Measurements from ENCODE around the gene OR6S1.

OR6S1 gene

GRCh38 chr14:20632831-20633691, 8.4 kb downstream of the OR6S1 start:
- no peaks in the 10 kb centered on the region for H3K36me3 ChIP-seq (ENCODE audit: insufficient read depth)
- peak overlapping the region; percentile 67; the same call in 1 of the 2 replicates for H3K4me2 ChIP-seq
- H3K9ac ChIP-seq: no peak overlapping the region; the same call in 1 of the 2 replicates
- peak overlapping the region; percentile 16; the same call in 1 of the 2 replicates for H3K27ac ChIP-seq
- H3K27me3 ChIP-seq (ENCODE audit: insufficient read depth, low read depth): 0 out of 2 replicates have a peak, but pooled peaks cover under 1% of the 10 kb centered on the region
- peak overlapping the region; percentile 59; the same call in 1 of the 2 replicates for H2AFZ ChIP-seq (ENCODE audit: low read depth)
- no peaks in the 10 kb centered on the region for H3K79me2 ChIP-seq (ENCODE audit: insufficient read depth, low read depth)
- peaks cover 6% of the 10 kb centered on the region for H3K4me1 ChIP-seq (ENCODE audit: low read depth, poor library complexity, severe bottlenecking)
- H4K20me1 ChIP-seq (ENCODE audit: insufficient read depth): no peaks in the 10 kb centered on the region
- no peak overlapping the region for H3K4me3 ChIP-seq (IDR thresholded peaks at IDR 0.05; ENCODE audit: insufficient read depth, low read depth, low read length)
- no peak for TF ChIP-seq CTCF (conservative IDR thresholded peaks at IDR 0.05; ENCODE audit: low read depth, low read length)

GRCh38 chr14:20632448-20632830, 9.1 kb downstream of the OR6S1 start:
- H3K79me2 ChIP-seq (ENCODE audit: insufficient read depth, low read depth): no peaks in the 10 kb centered on the region
- peaks cover 11% of the 10 kb centered on the region for H3K4me1 ChIP-seq (ENCODE audit: low read depth, poor library complexity, severe bottlenecking)
- H3K27me3 ChIP-seq (ENCODE audit: insufficient read depth, low read depth): 0 out of 2 replicates have a peak, but pooled peaks cover 3% of the 10 kb centered on the region
- no peak overlapping the region for H3K4me3 ChIP-seq (IDR thresholded peaks at IDR 0.05; ENCODE audit: insufficient read depth, low read depth, low read length)
- H3K36me3 ChIP-seq (ENCODE audit: insufficient read depth): no peaks in the 10 kb centered on the region
- TF ChIP-seq CTCF (conservative IDR thresholded peaks at IDR 0.05; ENCODE audit: low read depth, low read length): no peak
- peak overlapping the region; percentile 67; the same call in 1 of the 2 replicates for H3K4me2 ChIP-seq
- no peaks in the 10 kb centered on the region for H4K20me1 ChIP-seq (ENCODE audit: insufficient read depth)
- H2AFZ ChIP-seq (ENCODE audit: low read depth): peak overlapping the region; percentile 59; the same call in 1 of the 2 replicates
- no peak overlapping the region; the same call in 1 of the 2 replicates for H3K9ac ChIP-seq
- peak overlapping the region; percentile 16; the same call in 1 of the 2 replicates for H3K27ac ChIP-seq

GRCh38 chr14:20631880-20632389, 9.6 kb downstream of the OR6S1 start:
- Histone ChIP-seq H2AFZ (ENCODE audit: low read depth) (peak overlapping the region; percentile 59), H3K4me1 (ENCODE audit: low read depth, poor library complexity, severe bottlenecking) (peaks cover 11% of the 10 kb centered on the region), H3K79me2 (ENCODE audit: insufficient read depth, low read depth) (no peaks in the 10 kb centered on the region), H3K4me3 (IDR thresholded peaks at IDR 0.05; ENCODE audit: insufficient read depth, low read depth, low read length) (no peak overlapping the region), H3K4me2 (peak overlapping the region; percentile 80), H3K9ac (peak overlapping the region; percentile 18; the same call in 1 of the 2 replicates), H3K36me3 (ENCODE audit: insufficient read depth) (no peaks in the 10 kb centered on the region), H3K27me3 (ENCODE audit: insufficient read depth, low read depth) (0 out of 2 replicates have a peak, but pooled peaks cover 3% of the 10 kb centered on the region), H4K20me1 (ENCODE audit: insufficient read depth) (no peaks in the 10 kb centered on the region), H3K27ac (no peak overlapping the region)
- TF ChIP-seq CTCF (conservative IDR thresholded peaks at IDR 0.05; ENCODE audit: low read depth, low read length): no peak

- Histone ChIP-seq H3K27me3 (ENCODE audit: insufficient read depth, low read depth) (0 out of 2 replicates have a peak, but pooled peaks cover 3% of the 10 kb centered on the region), H3K36me3 (ENCODE audit: insufficient read depth) (no peaks in the 10 kb centered on the region), H3K4me3 (IDR thresholded peaks at IDR 0.05; ENCODE audit: insufficient read depth, low read depth, low read length) (no peak overlapping the region), H3K9ac (peak overlapping the region; percentile 18; the same call in 1 of the 2 replicates), H3K4me2 (peak overlapping the region; percentile 80), H2AFZ (ENCODE audit: low read depth) (peak overlapping the region; percentile 59), H4K20me1 (ENCODE audit: insufficient read depth) (no peaks in the 10 kb centered on the region), H3K79me2 (ENCODE audit: insufficient read depth, low read depth) (no peaks in the 10 kb centered on the region), H3K4me1 (ENCODE audit: low read depth, poor library complexity, severe bottlenecking) (peaks cover 11% of the 10 kb centered on the region), H3K27ac (peak overlapping the region; percentile 2; the same call in 1 of the 2 replicates)
- no peak for TF ChIP-seq CTCF (conservative IDR thresholded peaks at IDR 0.05; ENCODE audit: low read depth, low read length)
Measured at GRCh38 chr14:20631023-20631879, 10.2 kb downstream of the OR6S1 start.
